Dendritic cell treated with granulocyte-macrophage colony-stimulating factor and Interleukin-4, amounts not matched to agents 40 ng/mL and 50 ng/mL, for 4 days (primary cell): ENCODE results near the gene NUDT9.
"Not testable (repeated sequence)": the region's sequence is repeated elsewhere in the genome, so short reads cannot be mapped to it uniquely, and the experiment has no call there.

ENCODE experiments used
- H3K27ac Mint-ChIP-seq: one replicate; pipeline ENCODE4 v1.8.0; 2022; ENCODE audit warnings: mild to moderate bottlenecking, mixed read lengths
- H3K27me3 Mint-ChIP-seq: one replicate; pipeline ENCODE4 v1.8.0; 2022; ENCODE audit warnings: mild to moderate bottlenecking, mixed read lengths
- H3K36me3 Mint-ChIP-seq: one replicate; pipeline ENCODE4 v1.8.0; 2022; ENCODE audit warnings: low read depth, mixed read lengths
- H3K4me1 Mint-ChIP-seq: one replicate; pipeline ENCODE4 v1.8.0; 2022; ENCODE audit warnings: low read depth, mixed read lengths
- H3K4me3 Mint-ChIP-seq: one replicate; pipeline ENCODE4 v1.8.0; 2022; ENCODE audit warnings: mild to moderate bottlenecking, moderate library complexity, mixed read lengths
- H3K9me3 Mint-ChIP-seq: one replicate; pipeline ENCODE4 v1.8.0; 2022; ENCODE audit warnings: mixed read lengths
- intact Hi-C: fragments of 100-400 bp; cut with micrococcal nuclease; formaldehyde crosslinking; loops from one replicate; pipeline ENCODE4 v1.15.0; 2022

NUDT9 gene

DNA sequence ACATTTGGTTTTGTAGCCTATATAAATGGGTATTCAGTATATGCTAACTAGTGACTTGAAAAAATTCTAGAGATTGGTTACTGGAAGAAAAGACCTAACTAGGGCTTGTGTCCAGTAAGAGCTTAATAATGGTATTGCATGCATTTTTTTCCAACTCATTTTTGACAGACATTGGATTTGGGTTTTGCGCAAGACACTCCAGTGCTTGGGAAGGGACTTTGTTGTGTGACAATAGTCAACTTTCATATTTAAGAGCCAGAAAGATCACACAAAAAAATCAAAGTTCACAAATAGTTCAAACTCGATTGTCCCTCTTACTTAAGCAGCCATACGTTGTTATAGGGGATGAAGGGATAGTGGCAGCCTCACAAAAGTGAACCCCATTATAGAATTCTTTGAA is 30.2 kb upstream of the NUDT9 start:
- Mint-ChIP-seq H3K4me1 (peaks cover 25% of the 10 kb centered on the region), H3K27me3 (no peaks in the 10 kb centered on the region), H3K27ac (no peak overlapping the region), H3K36me3 (peaks cover 22% of the 10 kb centered on the region), H3K9me3 (no peaks in the 10 kb centered on the region), H3K4me3 (no peak overlapping the region)
- intact Hi-C loops, result loop anchor here (5.0 to 10.0 kb wide), 2 partner anchors 167 to 455 kb away; partner anchors contain the start of gene KLHL8

DNA sequence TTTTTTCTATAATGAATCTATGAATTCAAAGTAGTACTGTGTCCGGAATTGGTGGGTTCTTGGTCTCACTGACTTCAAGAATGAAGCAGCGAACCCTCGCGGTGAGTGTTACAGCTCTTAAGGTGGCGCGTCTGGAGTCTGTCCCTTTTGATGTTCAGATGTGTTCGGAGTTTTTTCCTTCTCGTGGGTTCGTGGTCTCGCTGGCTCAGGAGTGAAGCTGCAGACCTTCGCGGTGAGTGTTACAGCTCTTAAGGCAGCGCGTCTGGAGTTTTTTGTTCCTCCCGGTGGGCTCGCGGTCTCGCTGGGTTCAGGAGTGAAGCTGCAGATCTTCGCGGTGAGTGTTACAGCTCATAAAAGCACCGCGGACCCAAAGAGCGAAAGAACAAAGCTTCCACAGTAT is 27.3 kb upstream of the NUDT9 start:
- H3K27ac Mint-ChIP-seq, H3K4me1 Mint-ChIP-seq, H3K9me3 Mint-ChIP-seq, H3K36me3 Mint-ChIP-seq, H3K4me3 Mint-ChIP-seq, H3K27me3 Mint-ChIP-seq: not testable (repeated sequence)
- intact Hi-C loops, result loop anchor here (10.0 kb wide), 1 partner anchor 170 kb away; the partner anchor contains the start of gene KLHL8

DNA sequence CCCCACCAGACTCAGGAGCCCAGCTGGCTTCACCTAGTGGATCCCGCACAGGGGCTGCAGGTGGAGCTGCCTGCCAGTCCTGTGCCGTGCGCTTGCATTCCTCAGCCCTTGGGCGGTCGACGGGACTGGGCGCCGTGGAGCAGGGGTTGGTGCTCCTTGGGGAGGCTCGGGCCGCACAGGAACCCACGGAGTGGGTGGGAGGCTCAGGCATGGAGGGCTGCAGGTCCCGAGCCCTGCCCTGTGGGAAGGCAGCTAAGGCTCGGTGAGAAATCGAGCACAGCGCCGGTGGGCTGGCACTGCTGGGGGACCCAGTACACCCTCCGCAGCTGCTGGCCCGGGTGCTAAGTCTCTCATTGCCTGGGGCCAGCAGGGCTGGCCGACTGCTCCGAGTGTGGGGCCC is 26.5 kb upstream of the NUDT9 start:
- H3K27me3 Mint-ChIP-seq, H3K4me3 Mint-ChIP-seq, H3K9me3 Mint-ChIP-seq, H3K36me3 Mint-ChIP-seq, H3K4me1 Mint-ChIP-seq, H3K27ac Mint-ChIP-seq: not testable (repeated sequence)
- intact Hi-C loops, result loop anchor here (10.0 kb wide), 1 partner anchor 171 kb away; the partner anchor contains the start of gene KLHL8

DNA sequence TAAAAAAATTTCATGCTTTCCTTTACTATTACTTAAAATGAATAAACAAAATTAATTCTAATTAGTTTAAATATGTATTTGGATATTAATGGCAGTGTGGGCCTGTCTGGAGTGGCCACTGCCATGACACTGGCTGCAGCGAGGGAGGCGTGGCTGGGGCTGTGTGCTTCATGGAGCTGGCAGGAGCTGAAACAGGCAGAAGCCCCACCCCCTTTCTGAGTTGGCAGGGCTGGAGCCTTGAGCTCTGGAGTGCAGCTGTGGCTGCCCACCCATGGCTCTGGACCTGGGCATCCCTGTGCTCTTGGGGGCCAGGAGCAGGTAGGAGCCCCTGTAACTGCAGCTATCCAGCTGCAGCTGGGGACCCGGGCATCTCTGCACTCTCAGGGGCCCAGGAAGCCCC is 23.2 kb upstream of the NUDT9 start:
- Mint-ChIP-seq H3K4me3 (no peak overlapping the region), H3K4me1 (no peaks in the 10 kb centered on the region), H3K9me3 (no peaks in the 10 kb centered on the region), H3K27ac (no peak overlapping the region), H3K27me3 (no peaks in the 10 kb centered on the region), H3K36me3 (no peaks in the 10 kb centered on the region)
- intact Hi-C loops, result loop anchor here (10.0 kb wide), 1 partner anchor 174 kb away; the partner anchor contains the start of gene KLHL8

DNA sequence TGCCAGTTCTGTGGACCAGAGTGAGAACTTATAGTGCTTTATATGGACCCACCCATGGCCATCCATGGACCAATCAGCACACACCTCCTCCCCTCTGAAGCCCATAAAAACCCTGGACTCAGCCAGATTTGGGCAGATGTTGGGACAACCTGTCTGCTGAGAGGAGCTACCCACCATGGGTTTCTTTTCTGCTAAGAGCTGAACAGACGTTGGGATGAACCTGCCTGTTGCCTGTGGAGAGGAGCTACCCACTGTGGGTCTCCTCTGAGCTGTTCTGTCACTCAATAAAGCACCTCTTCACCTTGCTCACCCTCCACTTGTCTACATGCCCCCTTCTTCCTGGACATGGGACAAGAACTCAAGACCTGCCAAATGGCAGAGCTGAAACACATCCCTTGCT is 22.4 kb upstream of the NUDT9 start:
- no peaks in the 10 kb centered on the region for H3K27me3 Mint-ChIP-seq
- intact Hi-C loops, result loop anchor here (10.0 kb wide), 1 partner anchor 175 kb away; the partner anchor contains the start of gene KLHL8

DNA sequence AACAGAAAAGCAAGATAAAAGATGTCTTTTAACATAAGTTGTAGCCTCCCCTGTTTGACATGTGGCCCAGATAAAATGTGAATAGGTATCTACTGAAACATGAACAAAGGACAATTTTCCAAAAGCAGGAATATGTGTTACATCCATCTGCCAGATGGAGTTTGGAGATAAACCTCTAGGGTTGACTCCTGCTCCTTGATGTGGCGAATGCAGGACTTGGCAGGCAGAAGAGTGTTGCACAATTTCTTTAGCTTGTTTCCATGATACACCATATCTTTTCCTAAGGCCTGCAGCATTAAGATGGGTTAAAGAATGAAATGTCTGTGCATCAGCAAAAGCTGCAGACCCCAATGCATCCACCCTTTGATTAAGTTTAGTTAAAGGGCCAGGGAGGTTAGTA is 18.6 kb upstream of the NUDT9 start:
- H3K36me3 Mint-ChIP-seq, H3K4me3 Mint-ChIP-seq, H3K27me3 Mint-ChIP-seq, intact Hi-C loops, H3K9me3 Mint-ChIP-seq, H3K27ac Mint-ChIP-seq: not testable (repeated sequence)
- peaks cover 20% of the 10 kb centered on the region for H3K4me1 Mint-ChIP-seq

More for the DNA sequence above, 22.4 kb upstream of the NUDT9 start:
- no peaks in the 10 kb centered on the region for H3K4me1 Mint-ChIP-seq
- H3K9me3 Mint-ChIP-seq, result no peaks in the 10 kb centered on the region
- H3K27ac Mint-ChIP-seq, result no peak overlapping the region
- H3K36me3 Mint-ChIP-seq, result no peaks in the 10 kb centered on the region
- H3K4me3 Mint-ChIP-seq, result no peak overlapping the region

DNA sequence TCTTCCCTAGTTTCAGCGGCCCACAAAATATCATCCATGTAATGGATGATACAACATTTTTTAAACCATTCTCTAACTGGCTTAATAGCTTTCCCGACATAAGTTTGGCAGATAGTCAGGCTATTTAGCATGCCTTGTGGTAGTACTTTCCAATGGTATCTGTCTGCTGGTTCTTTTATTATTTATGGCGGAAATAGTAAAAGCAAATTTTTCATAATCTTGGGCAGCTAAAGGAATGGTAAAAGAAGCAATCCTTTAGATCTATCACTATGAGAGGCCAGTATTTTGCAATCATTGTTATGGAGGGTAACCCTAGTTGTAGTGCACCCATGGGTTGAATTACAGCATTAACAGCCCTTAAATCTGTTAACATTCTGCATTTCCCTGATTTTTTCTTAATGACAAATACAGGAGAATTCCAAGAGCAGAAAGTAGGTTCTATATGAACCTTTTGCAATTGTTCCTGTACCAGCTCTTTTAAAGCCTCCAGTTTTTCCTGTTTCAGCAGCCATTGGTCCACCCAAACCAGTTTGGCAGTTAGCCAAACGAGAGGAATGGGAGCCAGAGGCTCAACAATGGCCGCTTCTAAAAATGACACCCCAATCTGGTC is 17.1 kb upstream of the NUDT9 start:
- peaks cover 20% of the 10 kb centered on the region for H3K4me1 Mint-ChIP-seq
- intact Hi-C loops, result no loop called here
- H3K27ac Mint-ChIP-seq, result no peak overlapping the region
- H3K9me3 Mint-ChIP-seq, result no peaks in the 10 kb centered on the region
- no peak overlapping the region for H3K4me3 Mint-ChIP-seq
- H3K27me3 Mint-ChIP-seq, result no peaks in the 10 kb centered on the region
- H3K36me3 Mint-ChIP-seq, result no peaks in the 10 kb centered on the region

DNA sequence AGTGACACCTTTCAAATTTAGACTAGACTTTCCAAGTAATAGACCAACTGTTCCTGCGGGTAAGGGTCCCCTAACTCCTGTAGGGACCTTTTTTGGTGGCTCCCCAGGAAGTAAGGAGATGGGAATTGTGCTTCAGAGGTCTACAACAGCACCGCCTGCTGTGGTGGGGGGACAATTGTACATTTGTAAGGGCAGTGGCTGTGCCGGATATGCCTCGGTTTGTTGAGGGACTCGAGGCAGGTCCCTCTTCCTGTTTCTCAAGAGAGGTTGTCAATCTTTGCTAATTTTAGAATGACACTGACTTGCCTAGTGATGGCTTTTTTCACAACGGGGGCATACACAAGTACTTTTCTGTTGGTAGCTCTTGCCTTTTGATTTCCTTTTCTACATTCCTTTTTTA is 15.9 kb upstream of the NUDT9 start:
- no peaks in the 10 kb centered on the region for H3K27me3 Mint-ChIP-seq
- H3K9me3 Mint-ChIP-seq, result no peaks in the 10 kb centered on the region
- H3K4me1 Mint-ChIP-seq, result peaks cover 20% of the 10 kb centered on the region
- peak overlapping the region; percentile 24 for H3K4me3 Mint-ChIP-seq
- intact Hi-C loops, result no loop called here
- H3K36me3 Mint-ChIP-seq, result no peaks in the 10 kb centered on the region
- no peak overlapping the region for H3K27ac Mint-ChIP-seq

DNA sequence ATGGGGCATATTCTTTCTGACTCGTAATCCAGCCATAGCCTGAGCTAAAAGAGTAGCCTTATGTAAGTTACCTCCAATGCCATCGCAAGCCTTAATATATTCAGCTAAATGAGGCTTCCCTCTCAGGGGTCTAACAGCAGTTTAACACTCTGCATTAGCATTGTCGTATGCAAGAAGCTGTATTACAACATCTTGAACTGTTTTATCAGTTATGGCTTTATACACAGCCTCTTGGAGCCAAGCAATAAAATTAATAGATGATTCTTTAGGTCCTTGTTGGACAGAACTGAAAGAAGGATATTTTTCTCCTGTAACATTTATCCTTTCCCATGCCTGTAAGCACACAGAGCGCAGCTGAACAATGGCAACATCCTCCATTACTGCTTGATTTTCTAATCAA is 15.5 kb upstream of the NUDT9 start:
- H3K9me3 Mint-ChIP-seq, intact Hi-C loops, H3K36me3 Mint-ChIP-seq, H3K27me3 Mint-ChIP-seq, H3K27ac Mint-ChIP-seq: not testable (repeated sequence)
- Mint-ChIP-seq H3K4me3 (peak overlapping the region; percentile 24), H3K4me1 (peaks cover 20% of the 10 kb centered on the region)

DNA sequence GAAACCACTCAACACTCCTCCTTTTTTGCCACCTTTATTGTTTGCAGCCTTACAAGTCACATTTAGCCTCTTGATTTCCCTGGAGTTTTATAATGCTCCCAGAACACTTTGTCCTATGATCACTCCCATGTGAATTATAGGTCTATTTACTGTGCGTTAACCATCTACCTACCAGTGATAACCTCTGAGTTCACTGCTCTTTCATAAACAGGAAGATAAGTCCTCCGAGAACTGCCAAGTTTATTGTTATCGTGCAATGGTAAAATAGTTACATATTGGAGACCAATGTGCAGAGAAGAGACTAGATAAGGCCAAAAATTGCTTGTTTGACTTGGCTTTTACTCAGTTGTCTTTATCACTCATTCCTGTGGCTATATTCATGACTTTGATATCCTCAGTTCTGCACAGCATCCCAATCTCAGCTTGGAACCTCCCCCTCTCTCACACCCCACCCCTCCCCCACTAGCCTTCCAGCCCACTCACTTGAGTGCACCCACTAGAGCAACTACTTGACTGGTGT is 12.9 kb upstream of the NUDT9 start:
- H3K4me3 Mint-ChIP-seq, result no peak overlapping the region
- no peaks in the 10 kb centered on the region for H3K9me3 Mint-ChIP-seq
- intact Hi-C loops, result no loop called here
- H3K27me3 Mint-ChIP-seq, result no peaks in the 10 kb centered on the region
- no peak overlapping the region for H3K27ac Mint-ChIP-seq
- no peaks in the 10 kb centered on the region for H3K36me3 Mint-ChIP-seq
- H3K4me1 Mint-ChIP-seq, result peaks cover 20% of the 10 kb centered on the region

DNA sequence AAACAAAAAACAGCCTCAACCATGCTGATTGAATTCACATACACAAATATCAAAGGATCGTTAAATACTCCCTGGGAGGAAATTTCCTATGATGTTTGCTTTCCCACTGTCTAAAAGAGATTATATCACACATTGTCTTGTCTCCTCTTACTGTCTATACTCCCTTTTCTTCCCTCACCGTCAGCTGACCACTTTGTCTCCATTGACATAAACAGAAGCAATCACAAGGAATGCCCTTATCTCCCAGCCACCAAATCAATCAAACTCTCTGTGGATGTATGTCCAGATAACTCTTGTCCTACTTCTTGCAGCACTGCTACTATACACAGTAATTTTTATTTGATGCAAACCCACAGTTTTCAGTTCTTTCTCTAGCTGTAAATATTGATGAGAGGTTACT is 12.2 kb upstream of the NUDT9 start:
- Mint-ChIP-seq H3K4me3 (no peak overlapping the region), H3K9me3 (no peaks in the 10 kb centered on the region), H3K4me1 (peaks cover 25% of the 10 kb centered on the region), H3K36me3 (no peaks in the 10 kb centered on the region), H3K27ac (no peak overlapping the region), H3K27me3 (no peaks in the 10 kb centered on the region)
- intact Hi-C loops, result no loop called here

DNA sequence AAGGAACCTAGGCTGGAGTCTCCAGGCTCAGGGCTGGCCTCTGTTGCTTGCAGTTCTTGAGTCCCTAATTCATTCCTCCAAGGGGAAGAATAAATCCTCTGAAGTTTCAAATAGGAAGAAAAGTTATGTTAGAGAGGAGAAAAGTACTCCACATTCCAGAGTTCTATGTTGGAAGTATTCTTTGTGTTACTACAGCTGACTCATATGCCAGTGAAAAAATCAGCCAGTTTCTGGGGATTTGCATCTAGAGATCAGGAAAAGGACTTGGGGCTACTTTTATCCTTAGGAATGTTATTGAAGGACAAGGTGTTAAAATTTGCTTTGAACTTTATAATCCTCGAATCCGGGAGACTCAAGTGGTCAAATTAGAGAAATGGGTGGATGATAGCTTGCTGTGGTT is 11.7 kb upstream of the NUDT9 start:
- Mint-ChIP-seq H3K9me3 (no peaks in the 10 kb centered on the region), H3K27ac (no peak overlapping the region), H3K4me1 (peaks cover 26% of the 10 kb centered on the region), H3K4me3 (no peak overlapping the region), H3K36me3 (no peaks in the 10 kb centered on the region), H3K27me3 (no peaks in the 10 kb centered on the region)
- intact Hi-C loops, result no loop called here

DNA sequence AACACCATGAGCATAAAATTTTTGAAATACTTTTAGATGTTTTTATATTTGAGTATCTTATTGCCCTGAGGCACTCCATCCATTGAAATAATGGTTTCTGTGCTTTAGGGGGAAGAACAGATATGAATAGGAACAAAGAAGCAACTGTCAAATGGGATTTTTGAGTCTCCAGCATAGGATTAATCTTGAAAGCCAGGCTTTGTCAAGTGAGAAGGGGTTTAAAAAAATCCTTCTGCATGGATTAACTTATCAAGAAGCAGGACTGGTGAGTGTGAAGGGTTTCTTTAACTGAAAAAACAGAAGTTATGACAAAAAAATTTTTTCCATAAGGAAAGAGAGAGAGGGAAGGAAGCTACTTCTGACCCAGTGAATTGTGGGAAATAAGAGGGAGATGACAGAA is 7.6 kb upstream of the NUDT9 start:
- H3K27ac Mint-ChIP-seq, result no peak overlapping the region
- intact Hi-C loops, result no loop called here
- H3K9me3 Mint-ChIP-seq, result peaks cover 9% of the 10 kb centered on the region
- no peak overlapping the region for H3K4me3 Mint-ChIP-seq
- H3K36me3 Mint-ChIP-seq, result no peaks in the 10 kb centered on the region
- H3K27me3 Mint-ChIP-seq, result no peaks in the 10 kb centered on the region
- H3K4me1 Mint-ChIP-seq, result peaks cover 5% of the 10 kb centered on the region

DNA sequence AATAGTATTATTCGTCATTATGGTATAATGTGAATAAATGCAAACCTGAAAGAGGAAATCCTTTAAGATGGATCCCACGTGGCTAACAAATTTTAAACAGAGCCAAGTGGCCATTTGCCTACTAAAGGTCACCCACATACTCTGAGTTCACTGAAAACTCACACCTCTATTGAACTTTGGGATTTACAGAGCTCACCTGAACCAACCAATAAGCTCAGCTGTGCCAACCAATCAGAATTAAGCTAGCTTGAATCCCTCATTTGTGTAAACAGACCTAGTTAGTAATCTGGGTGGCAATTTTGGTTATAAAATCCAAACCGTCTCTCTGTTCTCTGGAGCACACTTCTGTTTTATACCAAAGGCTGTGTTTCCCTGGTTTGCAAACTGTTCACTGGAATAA is 5.4 kb upstream of the NUDT9 start:
- H3K4me1 Mint-ChIP-seq, result peaks cover 9% of the 10 kb centered on the region
- no peaks in the 10 kb centered on the region for H3K27me3 Mint-ChIP-seq
- H3K9me3 Mint-ChIP-seq, result peaks cover 9% of the 10 kb centered on the region
- H3K27ac Mint-ChIP-seq, result no peak overlapping the region
- peaks cover under 1% of the 10 kb centered on the region for H3K36me3 Mint-ChIP-seq
- H3K4me3 Mint-ChIP-seq, result no peak overlapping the region
- intact Hi-C loops, result no loop called here

DNA sequence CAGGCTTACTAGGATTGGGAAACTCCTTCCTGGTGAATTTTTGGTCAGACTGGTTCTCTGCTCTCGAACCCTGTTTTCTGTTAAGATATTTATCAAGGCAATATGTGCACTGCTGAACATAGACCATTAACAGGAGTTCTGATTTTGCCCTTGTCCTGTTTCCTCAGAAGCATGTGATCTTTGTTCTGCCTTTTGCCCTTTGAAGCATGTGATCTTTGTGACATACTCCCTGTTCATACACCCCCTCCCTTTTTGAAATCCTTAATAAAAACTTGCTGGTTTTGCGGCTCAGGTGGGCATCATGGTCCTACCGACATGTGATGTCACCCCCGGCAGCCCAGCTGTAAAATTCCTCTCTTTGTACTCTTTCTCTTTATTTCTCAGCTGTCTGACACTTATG is 4.0 kb upstream of the NUDT9 start:
- intact Hi-C loops, H3K27me3 Mint-ChIP-seq, H3K9me3 Mint-ChIP-seq, H3K4me3 Mint-ChIP-seq, H3K27ac Mint-ChIP-seq: not testable (repeated sequence)
- peaks cover 12% of the 10 kb centered on the region for H3K36me3 Mint-ChIP-seq
- peaks cover 14% of the 10 kb centered on the region for H3K4me1 Mint-ChIP-seq
